IMR-90 (cell line): ENCODE results near the gene MCRS1. TPM values are rescaled to one million over a fixed set of nuclear protein-coding genes. Genes with fewer than 3 reads are reported as not detected.

Experiments
- ATAC-seq: fragments of 200-7000 bp; cut with Tn5 transposase; 2 replicates; pipeline ENCODE4 v1.9.1; 2020; ENCODE audit warnings: low read depth, mild to moderate bottlenecking, moderate library complexity
- BruUV-seq: library from RNA; stranded (reverse); fragments of 400-500 nt; replicated peaks from 2 replicates; lab custom pipeline; 2021; lab: Mats Ljungman, UMichigan
- CTCF ChIA-PET: fragments of 300-600 bp; formaldehyde crosslinking; extraction: SDS; loops from one replicate; lab custom pipeline; 2021; ENCODE audit warnings: antibody characterized with exemption; lab: Yijun Ruan, JAX
- POLR2A ChIA-PET: fragments of 300-600 bp; sonication (Branson Sonifier 250); formaldehyde crosslinking; loops from one replicate; lab custom pipeline; 2022; ENCODE audit warnings: antibody characterized with exemption; ENCODE audit not compliant: unreplicated experiment; lab: Charles Lee
- DNase-seq: peaks from one replicate; pipeline ENCODE4 v3.0.0; 2013
- H2AFZ ChIP-seq: replicated peaks from 2 replicates; pipeline ENCODE3; 2013; ENCODE audit warnings: low read length, mild to moderate bottlenecking; ENCODE audit not compliant: poor library complexity
- H2AK5ac ChIP-seq: 2 replicates; pipeline ENCODE4 v1.6.1; 2013; ENCODE audit warnings: low read depth, low read length, inconsistent platforms
- H2AK9ac ChIP-seq: replicated peaks from 2 replicates; pipeline ENCODE3; 2013; ENCODE audit warnings: mild to moderate bottlenecking, low read depth, low read length, moderate library complexity; ENCODE audit not compliant: poor library complexity
- H2BK120ac ChIP-seq: 2 replicates; pipeline ENCODE4 v1.6.1; 2013; ENCODE audit warnings: low read depth, low read length, inconsistent platforms
- H2BK15ac ChIP-seq: 3 replicates; pipeline ENCODE4 v1.6.1; 2013; ENCODE audit warnings: low read depth, low read length, inconsistent platforms
- H2BK20ac ChIP-seq: 2 replicates; pipeline ENCODE4 v1.6.1; 2013; ENCODE audit warnings: low read depth, mild to moderate bottlenecking, inconsistent platforms, low read length, moderate library complexity
- H2BK5ac ChIP-seq: 2 replicates; pipeline ENCODE4 v1.6.1; 2013; ENCODE audit warnings: mild to moderate bottlenecking, low read depth, low read length, inconsistent platforms; ENCODE audit not compliant: poor library complexity, severe bottlenecking
- H3K14ac ChIP-seq: replicated peaks from 2 replicates; pipeline ENCODE4 v1.6.1; 2013; ENCODE audit warnings: low read depth, low read length, inconsistent platforms
- H3K18ac ChIP-seq: 2 replicates; pipeline ENCODE4 v1.6.1; 2013; ENCODE audit warnings: low read depth, low read length, control low read depth
- H3K23ac ChIP-seq: 2 replicates; pipeline ENCODE4 v1.6.1; 2013; ENCODE audit warnings: low read depth, low read length, inconsistent platforms
- H3K27ac ChIP-seq: 2 replicates; pipeline ENCODE4 v1.5.1; 2013; ENCODE audit warnings: mild to moderate bottlenecking, control low read depth, low read length; ENCODE audit not compliant: insufficient read depth
- H3K27me3 ChIP-seq: 2 replicates; pipeline ENCODE4 v1.6.1; 2013; ENCODE audit warnings: low read length; ENCODE audit not compliant: control insufficient read depth, insufficient read depth
- H3K36me3 ChIP-seq: 2 replicates; pipeline ENCODE4 v1.6.1; 2013; ENCODE audit warnings: low read length, mixed read lengths; ENCODE audit not compliant: control insufficient read depth, insufficient read depth
- H3K4ac ChIP-seq: 2 replicates; pipeline ENCODE4 v1.6.1; 2013; ENCODE audit warnings: low read depth, low read length, inconsistent platforms
- H3K4me1 ChIP-seq: 2 replicates; pipeline ENCODE4 v1.6.1; 2013; ENCODE audit warnings: low read length, mixed read lengths; ENCODE audit not compliant: control insufficient read depth, insufficient read depth
- H3K4me2 ChIP-seq: 2 replicates; pipeline ENCODE4 v1.6.1; 2013; ENCODE audit warnings: low read depth, mild to moderate bottlenecking, control low read depth, low read length, moderate library complexity
- H3K4me3 ChIP-seq: 2 replicates; pipeline ENCODE4 v1.5.1; 2013; ENCODE audit warnings: low read depth, mild to moderate bottlenecking, control low read depth, low read length, moderate library complexity; ENCODE audit not compliant: insufficient read depth
- H3K56ac ChIP-seq: 2 replicates; pipeline ENCODE4 v1.6.1; 2013; ENCODE audit warnings: low read length, inconsistent platforms; ENCODE audit not compliant: insufficient read depth; ENCODE audit errors: extremely low read depth
- H3K79me1 ChIP-seq, 2 experiments: 2 replicates each; pipeline ENCODE4 v1.6.1; 2013; ENCODE audit warnings: low read length in 2 of 2, inconsistent platforms in 1 of 2, low read depth in 1 of 2
- H3K9ac ChIP-seq: 2 replicates; pipeline ENCODE4 v1.6.1; 2013; ENCODE audit warnings: low read depth, low read length, control low read depth
- H3K9me1 ChIP-seq: 2 replicates; pipeline ENCODE4 v1.6.1; 2013; ENCODE audit warnings: low read length, inconsistent platforms; ENCODE audit not compliant: insufficient read depth
- H3K9me3 ChIP-seq: 2 replicates; pipeline ENCODE4 v1.6.1; 2013; ENCODE audit warnings: low read length; ENCODE audit not compliant: control insufficient read depth, insufficient read depth
- H4K20me1 ChIP-seq: 2 replicates; pipeline ENCODE4 v1.6.1; 2013; ENCODE audit warnings: low read length, inconsistent platforms; ENCODE audit not compliant: insufficient read depth
- H4K5ac ChIP-seq: 2 replicates; pipeline ENCODE4 v1.6.1; 2013; ENCODE audit warnings: mild to moderate bottlenecking, low read depth, low read length, control low read depth
- H4K8ac ChIP-seq, 2 experiments: 2 replicates each; pipeline ENCODE4 v1.6.1; 2013; ENCODE audit warnings: low read depth in 2 of 2, low read length in 2 of 2, control low read depth in 1 of 2, inconsistent platforms in 1 of 2
- H4K91ac ChIP-seq: 2 replicates; pipeline ENCODE4 v1.6.1; 2013; ENCODE audit warnings: low read depth, low read length, inconsistent platforms; ENCODE audit not compliant: insufficient read depth
- BHLHE40 ChIP-seq: fragments of 150-350 bp; IDR thresholded peaks from 2 replicates; pipeline ENCODE4 v1.6.1; 2016; ENCODE audit warnings: mild to moderate bottlenecking, low read depth, low read length
- CEBPB ChIP-seq: IDR thresholded peaks from 2 replicates; pipeline ENCODE4 v1.6.1; 2012; ENCODE audit warnings: low read depth, low read length, improper control_type of control experiment
- CHD1 ChIP-seq: IDR thresholded peaks from 2 replicates; pipeline ENCODE4 v1.6.1; 2012; ENCODE audit warnings: low read depth, low read length, improper control_type of control experiment
- ELK1 ChIP-seq: fragments of 150-350 bp; IDR thresholded peaks from 2 replicates; pipeline ENCODE4 v1.6.1; 2016; ENCODE audit warnings: low read depth, mild to moderate bottlenecking, low read length, moderate library complexity, borderline replicate concordance
- FOS ChIP-seq: fragments of 150-350 bp; IDR thresholded peaks from 2 replicates; pipeline ENCODE4 v1.6.1; 2016; ENCODE audit warnings: low read depth, low read length
- MAFK ChIP-seq: IDR thresholded peaks from 2 replicates; pipeline ENCODE4 v1.6.1; 2012; ENCODE audit warnings: low read depth, low read length, improper control_type of control experiment
- MAZ ChIP-seq: IDR thresholded peaks from 2 replicates; pipeline ENCODE4 v1.6.1; 2012; ENCODE audit warnings: low read depth, mild to moderate bottlenecking, low read length, improper control_type of control experiment, moderate library complexity, borderline replicate concordance
- MXI1 ChIP-seq: IDR thresholded peaks from 2 replicates; pipeline ENCODE4 v1.6.1; 2012; ENCODE audit warnings: low read depth, mild to moderate bottlenecking, low read length, moderate library complexity, borderline replicate concordance
- NFE2L2 ChIP-seq: fragments of 150-350 bp; IDR thresholded peaks from 2 replicates; pipeline ENCODE4 v1.6.1; 2016; ENCODE audit warnings: low read depth, mild to moderate bottlenecking, low read length
- POLR2A ChIP-seq: IDR thresholded peaks from 2 replicates; pipeline ENCODE4 v1.6.1; 2012; ENCODE audit warnings: mild to moderate bottlenecking, low read depth, low read length
- RAD21 ChIP-seq: IDR thresholded peaks from 2 replicates; pipeline ENCODE4 v1.6.1; 2012; ENCODE audit warnings: low read length, improper control_type of control experiment
- RCOR1 ChIP-seq: IDR thresholded peaks from 2 replicates; pipeline ENCODE4 v1.6.1; 2012; ENCODE audit warnings: mild to moderate bottlenecking, low read length, improper control_type of control experiment; ENCODE audit not compliant: insufficient replicate concordance
- RFX5 ChIP-seq: IDR thresholded peaks from 2 replicates; pipeline ENCODE4 v1.8.0; 2012; ENCODE audit warnings: low read depth, mild to moderate bottlenecking, low read length, moderate library complexity
- SMC3 ChIP-seq: fragments of 150-350 bp; IDR thresholded peaks from 2 replicates; pipeline ENCODE4 v1.6.1; 2016; ENCODE audit warnings: low read depth, mild to moderate bottlenecking, antibody characterized with exemption, low read length, moderate library complexity
- WGBS, 2 experiments: methylation state at CpG; one replicate each; pipeline versions ENCODE4 v1.1.5 to v1.1.7; 2013; ENCODE audit warnings: missing lambda C conversion rate in 2 of 2; ENCODE audit not compliant: insufficient read length in 1 of 2; ENCODE audit errors: extremely low coverage in 2 of 2; 5-methylcytosine and 5-hydroxymethylcytosine counted together
- dilution Hi-C: fragments of 300-500 bp; cut with HindIII; formaldehyde crosslinking; loops from one replicate; pipeline ENCODE4 v1.14.3; 2018; ENCODE audit warnings: low sequenced_read_pairs; ENCODE audit not compliant: unreplicated experiment
- in situ Hi-C: fragments of 300-500 bp; cut with MboI; formaldehyde crosslinking; loops from 3 replicates; pipeline ENCODE4 v1.14.3; 2019; ENCODE audit warnings: low sequenced_read_pairs, inconsistent platforms, mixed read lengths
- intact Hi-C: fragments of 100-400 bp; cut with micrococcal nuclease; formaldehyde crosslinking; loops from 2 replicates; pipeline ENCODE4 v1.10.0; 2022
- polyA plus RNA-seq, 3 experiments: library from polyadenylated mRNA; depleted of rRNA; stranded (reverse); fragments of >200 nt; gene quantifications; 2 replicates each; pipeline ENCODE4 v1.2.3, GENCODE V29; 2012; ENCODE audit warnings: low replicate concordance in 1 of 3
- total RNA-seq: library from RNA; depleted of rRNA; stranded (reverse); fragments of >200 nt; gene quantifications from 2 replicates; pipeline ENCODE4 v1.2.3, GENCODE V29; 2012
- TF ChIP-seq, protein P1 (sequence below): fragments of 150-350 bp; IDR thresholded peaks from 2 replicates; pipeline ENCODE4 v1.6.1; 2017; ENCODE audit warnings: mild to moderate bottlenecking, antibody characterized with exemption, low read length, low read depth
- TF ChIP-seq, protein P2 (sequence below): conservative IDR thresholded peaks from 2 replicates; pipeline ENCODE4 v1.5.1; 2012; ENCODE audit warnings: mild to moderate bottlenecking, low read depth, low read length, improper control_type of control experiment

Gene MCRS1
- total and polyA plus RNA-seq, 2 of the 4 experiments (the other 2 are of a cell fraction): 72.9 to 73.2 TPM

DNA sequence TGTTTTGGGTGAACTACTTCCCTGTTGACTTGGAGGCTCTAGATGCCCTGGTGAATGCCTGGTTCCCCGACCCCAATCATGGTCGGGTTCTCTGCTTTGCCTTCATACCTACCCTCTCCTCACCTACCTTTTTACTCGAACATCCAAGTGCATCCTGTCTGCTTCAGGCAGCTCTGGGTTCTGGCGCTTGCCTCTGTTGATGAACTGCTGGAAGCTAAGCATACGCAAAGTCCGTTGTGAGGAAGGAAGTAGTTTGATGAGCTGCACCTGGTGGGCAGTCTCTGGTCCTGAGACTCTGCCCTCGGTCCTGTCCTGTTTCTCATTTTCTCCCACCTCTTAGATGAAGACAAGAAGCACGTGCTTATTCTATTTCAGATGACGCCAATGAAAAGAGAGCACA is 15.5 kb downstream of the MCRS1 start:
- TF ChIP-seq CHD1: no peak
- no peak for TF ChIP-seq ELK1
- no peak for TF ChIP-seq RFX5
- TF ChIP-seq MXI1: no peak
- no peak for TF ChIP-seq CEBPB
- TF ChIP-seq, protein P1, sequence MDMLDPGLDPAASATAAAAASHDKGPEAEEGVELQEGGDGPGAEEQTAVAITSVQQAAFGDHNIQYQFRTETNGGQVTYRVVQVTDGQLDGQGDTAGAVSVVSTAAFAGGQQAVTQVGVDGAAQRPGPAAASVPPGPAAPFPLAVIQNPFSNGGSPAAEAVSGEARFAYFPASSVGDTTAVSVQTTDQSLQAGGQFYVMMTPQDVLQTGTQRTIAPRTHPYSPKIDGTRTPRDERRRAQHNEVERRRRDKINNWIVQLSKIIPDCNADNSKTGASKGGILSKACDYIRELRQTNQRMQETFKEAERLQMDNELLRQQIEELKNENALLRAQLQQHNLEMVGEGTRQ: no peak
- TF ChIP-seq RCOR1: no peak
- no peak for TF ChIP-seq SMC3
- no peak for TF ChIP-seq MAFK
- TF ChIP-seq, protein P2, sequence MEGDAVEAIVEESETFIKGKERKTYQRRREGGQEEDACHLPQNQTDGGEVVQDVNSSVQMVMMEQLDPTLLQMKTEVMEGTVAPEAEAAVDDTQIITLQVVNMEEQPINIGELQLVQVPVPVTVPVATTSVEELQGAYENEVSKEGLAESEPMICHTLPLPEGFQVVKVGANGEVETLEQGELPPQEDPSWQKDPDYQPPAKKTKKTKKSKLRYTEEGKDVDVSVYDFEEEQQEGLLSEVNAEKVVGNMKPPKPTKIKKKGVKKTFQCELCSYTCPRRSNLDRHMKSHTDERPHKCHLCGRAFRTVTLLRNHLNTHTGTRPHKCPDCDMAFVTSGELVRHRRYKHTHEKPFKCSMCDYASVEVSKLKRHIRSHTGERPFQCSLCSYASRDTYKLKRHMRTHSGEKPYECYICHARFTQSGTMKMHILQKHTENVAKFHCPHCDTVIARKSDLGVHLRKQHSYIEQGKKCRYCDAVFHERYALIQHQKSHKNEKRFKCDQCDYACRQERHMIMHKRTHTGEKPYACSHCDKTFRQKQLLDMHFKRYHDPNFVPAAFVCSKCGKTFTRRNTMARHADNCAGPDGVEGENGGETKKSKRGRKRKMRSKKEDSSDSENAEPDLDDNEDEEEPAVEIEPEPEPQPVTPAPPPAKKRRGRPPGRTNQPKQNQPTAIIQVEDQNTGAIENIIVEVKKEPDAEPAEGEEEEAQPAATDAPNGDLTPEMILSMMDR: no peak
- no peak for TF ChIP-seq MAZ
- TF ChIP-seq FOS: no peak
- no peak for TF ChIP-seq BHLHE40
- TF ChIP-seq RAD21: no peak
- no peak for TF ChIP-seq POLR2A
- no peak for TF ChIP-seq NFE2L2
- no peaks in the 10 kb centered on the region for H3K9me3 ChIP-seq
- H2BK120ac ChIP-seq: no peak overlapping the region
- no peak overlapping the region for H2BK15ac ChIP-seq
- no peaks in the 10 kb centered on the region for H3K9me1 ChIP-seq
- H2AK5ac ChIP-seq: no peak overlapping the region
- H3K27ac ChIP-seq: no peak overlapping the region
- H4K5ac ChIP-seq: no peak overlapping the region
- H3K14ac ChIP-seq: no peak overlapping the region
- H3K27me3 ChIP-seq: peaks cover 50% of the 10 kb centered on the region
- intact Hi-C loops (no loop called here), in situ Hi-C loops (no loop called here), dilution Hi-C loops (no loop called here)
- H4K91ac ChIP-seq: no peak overlapping the region
- peaks cover 3% of the 10 kb centered on the region; the same call in 1 of the 2 replicates for H3K4me1 ChIP-seq
- no peak overlapping the region for H3K4me3 ChIP-seq
- H3K23ac ChIP-seq: no peak overlapping the region
- peaks cover 4% of the 10 kb centered on the region; the same call in 1 of the 2 replicates for H3K36me3 ChIP-seq
- H4K8ac ChIP-seq: no peak overlapping the region
- ATAC-seq: no peak
- no peak overlapping the region for H2AK9ac ChIP-seq
- H3K18ac ChIP-seq: no peak overlapping the region
- ChIA-PET POLR2A (no interaction called here), CTCF (interaction anchor here (0.6 to 1.3 kb wide), 3 partner anchors 17 to 196 kb away, joined by 3 to 4 read pairs (median 3); no protein-coding TSS in a partner anchor)
- no TSS peak for BruUV-seq
- H3K4ac ChIP-seq: no peak overlapping the region
- no CpG with 5 or more reads among the region's 9 CpGs for WGBS, 2 experiments
- DNase-seq: no peak
- no peak overlapping the region for H3K56ac ChIP-seq
- no peak overlapping the region for H2BK20ac ChIP-seq
- peak overlapping the region; percentile 44 for H2AFZ ChIP-seq
- no peak overlapping the region for H3K9ac ChIP-seq
- no peaks in the 10 kb centered on the region for H3K79me1 ChIP-seq
- H4K20me1 ChIP-seq: no peaks in the 10 kb centered on the region
- no peak overlapping the region for H3K4me2 ChIP-seq
- no peak overlapping the region for H2BK5ac ChIP-seq
